ENCODE measurements around the gene TMEM88. TPM values are rescaled to one million over a fixed set of nuclear protein-coding genes. Genes with fewer than 3 reads are reported as not detected.

The TMEM88 gene
- total and polyA plus RNA-seq, 2 of the 13 experiments (the other 11 are each of a cell fraction or from before 2014, with no cell fraction given) = 0.31 to 0.66 TPM

DNA sequence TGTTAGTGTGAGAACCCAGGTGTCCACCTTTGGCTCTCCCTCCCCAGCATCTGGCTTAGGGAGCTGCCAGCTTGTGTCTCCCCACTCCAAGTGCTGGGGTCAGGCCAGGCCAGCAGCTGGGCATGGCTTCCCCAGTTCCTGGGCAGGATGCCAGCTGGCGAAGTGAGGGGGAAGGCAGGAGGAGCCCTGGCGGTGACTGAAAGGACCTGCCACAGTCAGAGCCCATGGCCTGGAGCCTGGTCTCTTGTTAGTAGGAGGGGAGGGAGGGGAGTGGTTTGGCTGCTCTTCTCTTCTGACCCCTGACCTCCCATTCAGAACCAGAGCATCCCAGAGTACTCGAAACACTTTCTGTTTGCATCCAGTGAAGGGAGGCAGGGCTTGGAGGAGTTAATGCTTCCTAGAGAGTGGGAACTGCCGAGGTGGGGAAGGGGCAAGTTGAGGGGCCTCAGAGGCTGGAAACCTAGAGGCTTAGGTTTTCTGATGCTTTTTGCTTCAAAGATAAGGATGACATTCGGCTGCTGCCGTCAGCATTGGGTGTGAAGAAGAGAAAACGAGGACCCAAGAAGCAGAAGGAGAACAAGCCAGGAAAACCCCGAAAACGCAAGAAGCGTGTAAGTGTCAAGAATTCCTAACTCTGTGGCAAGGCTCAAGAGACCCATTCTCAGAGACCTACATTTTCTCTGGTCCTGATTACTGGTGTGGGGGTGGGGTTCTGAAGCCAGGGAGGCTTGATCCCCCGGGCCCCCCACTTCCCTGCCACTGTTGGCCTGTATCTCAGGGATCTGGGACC is 34.5 kb downstream of the TMEM88 start (continued):
- TF ChIP-seq, protein P1, sequence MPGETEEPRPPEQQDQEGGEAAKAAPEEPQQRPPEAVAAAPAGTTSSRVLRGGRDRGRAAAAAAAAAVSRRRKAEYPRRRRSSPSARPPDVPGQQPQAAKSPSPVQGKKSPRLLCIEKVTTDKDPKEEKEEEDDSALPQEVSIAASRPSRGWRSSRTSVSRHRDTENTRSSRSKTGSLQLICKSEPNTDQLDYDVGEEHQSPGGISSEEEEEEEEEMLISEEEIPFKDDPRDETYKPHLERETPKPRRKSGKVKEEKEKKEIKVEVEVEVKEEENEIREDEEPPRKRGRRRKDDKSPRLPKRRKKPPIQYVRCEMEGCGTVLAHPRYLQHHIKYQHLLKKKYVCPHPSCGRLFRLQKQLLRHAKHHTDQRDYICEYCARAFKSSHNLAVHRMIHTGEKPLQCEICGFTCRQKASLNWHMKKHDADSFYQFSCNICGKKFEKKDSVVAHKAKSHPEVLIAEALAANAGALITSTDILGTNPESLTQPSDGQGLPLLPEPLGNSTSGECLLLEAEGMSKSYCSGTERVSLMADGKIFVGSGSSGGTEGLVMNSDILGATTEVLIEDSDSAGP (CRISPR knock-in tag; IDR thresholded peaks at IDR 0.05; ENCODE audit: borderline replicate concordance) = no peak
- TF ChIP-seq SP2 (CRISPR knock-in tag; IDR thresholded peaks at IDR 0.05) (no peak), ZNF589 (CRISPR knock-in tag; conservative IDR thresholded peaks at IDR 0.05) (no peak)

DNA sequence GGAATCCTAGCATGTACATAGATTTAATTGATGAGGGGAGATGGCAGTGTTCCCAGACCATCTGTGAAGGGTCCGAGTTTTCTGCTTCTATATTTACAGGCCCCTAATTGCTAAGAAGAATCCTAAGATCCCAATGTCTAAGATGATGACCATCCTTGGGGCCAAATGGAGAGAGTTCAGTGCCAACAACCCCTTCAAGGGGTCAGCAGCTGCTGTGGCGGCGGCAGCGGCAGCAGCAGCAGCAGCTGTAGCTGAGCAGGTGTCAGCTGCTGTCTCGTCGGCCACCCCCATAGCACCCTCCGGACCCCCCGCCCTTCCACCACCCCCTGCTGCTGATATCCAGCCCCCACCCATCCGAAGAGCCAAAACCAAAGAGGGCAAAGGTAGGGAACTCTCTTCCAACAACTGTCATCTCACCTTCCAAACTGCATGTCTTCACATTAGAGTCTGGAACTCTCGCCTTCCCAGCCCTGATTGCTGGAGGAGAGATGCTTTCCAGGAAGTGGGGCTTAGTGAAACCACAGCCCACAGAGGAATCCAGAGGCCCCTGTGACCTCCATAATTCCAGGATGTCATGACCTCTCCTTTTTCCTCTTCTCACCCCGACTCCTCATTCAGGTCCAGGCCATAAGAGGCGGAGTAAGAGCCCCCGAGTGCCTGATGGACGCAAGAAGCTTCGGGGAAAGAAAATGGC is 38.5 kb downstream of the TMEM88 start:
- H3K9ac ChIP-seq (ENCODE audit: insufficient read depth, low read depth, low read length) = no peak overlapping the region
- H3K4me1 ChIP-seq (ENCODE audit: insufficient read depth, low read length) = peaks cover 31% of the 10 kb centered on the region
- no peak overlapping the region for H3K4me2 ChIP-seq (ENCODE audit: low read depth, low read length)
- peaks cover 0 to 2% of the 10 kb centered on the region in 2 experiments; a peak in 1 of 5 replicates for H3K36me3 ChIP-seq (replicated peaks in 1 of 2; ENCODE audit: control insufficient read depth in 1 of 2, insufficient read depth in 2 of 2, low read length in 2 of 2)
- no peaks in the 10 kb centered on the region for H3K27me3 ChIP-seq (ENCODE audit: control insufficient read depth in 1 of 2, insufficient read depth in 2 of 2, low read length in 2 of 2)
- 91% methylated on average over 14 of the region's 15 CpGs for WGBS (ENCODE audit: low lambda C conversion rate)
- H2AFZ ChIP-seq (ENCODE audit: low read length) = no peak overlapping the region
- no peak overlapping the region for H3K4me3 ChIP-seq (replicated peaks in 1 of 3; ENCODE audit: insufficient read depth in 1 of 3, low read depth in 2 of 3, low read length in 3 of 3)
- no peaks in the 10 kb centered on the region for H3K9me3 ChIP-seq (ENCODE audit: low read length)
- DNase-seq (ENCODE audit: low spot score) (no peak), FAIRE-seq (no peak), ATAC-seq (no peak)
- no peak for TF ChIP-seq SKI (IDR thresholded peaks at IDR 0.05; ENCODE audit: partially characterized antibody)
- H3K79me2 ChIP-seq (ENCODE audit: insufficient read depth, low read length) = no peaks in the 10 kb centered on the region
- BruUV-seq (replicated peaks) = no TSS peak
- in situ Hi-C loops (cut with HindIII; ENCODE audit: extremely low pct_ligation_motif_present, low pct_unique_long_range_greater_than_20kb) (no loop called here), intact Hi-C loops (cut with micrococcal nuclease; ENCODE audit: unreplicated experiment) (no loop called here)
- no peaks in the 10 kb centered on the region for H4K20me1 ChIP-seq (ENCODE audit: insufficient read depth, low read length)
- POLR2A ChIA-PET = no interaction called here
- H3K27ac ChIP-seq (ENCODE audit: extremely low read length, insufficient read depth, low read length) = no peak overlapping the region
- CTCF ChIA-PET (ENCODE audit: low intra/inter-chr PET ratio, low total read pairs) = no interaction called here

Measured in HepG2 (cell line).